Osteocyte (in vitro differentiated cells): Measurements from ENCODE around the gene FCHO1. TPM values are rescaled to one million over a fixed set of nuclear protein-coding genes. Genes with fewer than 3 reads are reported as not detected.

Experiments used
- DNase-seq: peaks from one replicate; pipeline ENCODE4 v3.0.0; 2021; ENCODE audit warnings: mixed read lengths; ENCODE audit not compliant: unreplicated experiment; ENCODE audit errors: extremely low spot score
- H3K27ac Mint-ChIP-seq: one replicate; pipeline ENCODE4 v1.8.0; 2021; ENCODE audit warnings: mild to moderate bottlenecking, mixed read lengths; ENCODE audit not compliant: unreplicated experiment
- H3K27me3 Mint-ChIP-seq: one replicate; pipeline ENCODE4 v1.8.0; 2021; ENCODE audit warnings: mixed read lengths; ENCODE audit not compliant: unreplicated experiment
- H3K36me3 Mint-ChIP-seq: one replicate; pipeline ENCODE4 v1.8.0; 2021; ENCODE audit warnings: mixed read lengths; ENCODE audit not compliant: unreplicated experiment
- H3K4me1 Mint-ChIP-seq: one replicate; pipeline ENCODE4 v1.8.0; 2021; ENCODE audit warnings: mixed read lengths; ENCODE audit not compliant: unreplicated experiment
- H3K4me3 Mint-ChIP-seq: one replicate; pipeline ENCODE4 v1.8.0; 2021; ENCODE audit warnings: mild to moderate bottlenecking, moderate library complexity, mixed read lengths; ENCODE audit not compliant: unreplicated experiment
- H3K9me3 Mint-ChIP-seq: one replicate; pipeline ENCODE4 v1.8.0; 2021; ENCODE audit warnings: mixed read lengths; ENCODE audit not compliant: unreplicated experiment
- CTCF ChIP-seq: fragments of 200-600 bp; sonication (generic); IDR thresholded peaks from 2 replicates; pipeline ENCODE4 v1.5.0; 2021; ENCODE audit warnings: antibody characterized with exemption, mild to moderate bottlenecking, moderate library complexity
- total RNA-seq: library from RNA; stranded (reverse); gene quantifications from 2 replicates; pipeline ENCODE4 v1.2.1, GENCODE V29; 2021

The FCHO1 gene
- total RNA-seq, 1 donor from 2014 or later, result 0.56 TPM

DNA sequence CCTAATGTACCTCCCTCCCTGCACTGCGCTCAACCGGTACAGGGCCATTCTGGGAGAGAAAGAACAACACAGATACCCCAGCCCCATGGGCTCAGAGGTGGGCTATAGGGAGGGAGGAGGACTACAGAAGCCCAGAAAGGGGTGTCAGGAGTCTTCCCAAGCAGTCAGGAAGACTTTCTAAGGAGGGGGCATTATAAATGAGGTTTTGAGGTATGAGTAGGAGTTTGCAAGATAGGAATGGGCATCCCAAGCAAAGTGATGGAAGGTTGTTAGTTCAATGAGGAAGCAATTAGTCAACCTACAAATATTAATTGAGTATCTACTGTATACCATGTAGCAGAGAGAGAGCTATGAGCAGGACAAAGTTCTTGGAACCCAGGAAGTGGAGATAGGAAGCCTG lies 37.4 kb downstream of the FCHO1 start:
- TF ChIP-seq CTCF, result no peak
- no peak for DNase-seq
- Mint-ChIP-seq H3K4me1 (peaks cover 4% of the 10 kb centered on the region), H3K36me3 (no peaks in the 10 kb centered on the region), H3K27ac (no peak overlapping the region), H3K4me3 (no peak overlapping the region), H3K9me3 (no peaks in the 10 kb centered on the region), H3K27me3 (peaks cover 3% of the 10 kb centered on the region)

DNA sequence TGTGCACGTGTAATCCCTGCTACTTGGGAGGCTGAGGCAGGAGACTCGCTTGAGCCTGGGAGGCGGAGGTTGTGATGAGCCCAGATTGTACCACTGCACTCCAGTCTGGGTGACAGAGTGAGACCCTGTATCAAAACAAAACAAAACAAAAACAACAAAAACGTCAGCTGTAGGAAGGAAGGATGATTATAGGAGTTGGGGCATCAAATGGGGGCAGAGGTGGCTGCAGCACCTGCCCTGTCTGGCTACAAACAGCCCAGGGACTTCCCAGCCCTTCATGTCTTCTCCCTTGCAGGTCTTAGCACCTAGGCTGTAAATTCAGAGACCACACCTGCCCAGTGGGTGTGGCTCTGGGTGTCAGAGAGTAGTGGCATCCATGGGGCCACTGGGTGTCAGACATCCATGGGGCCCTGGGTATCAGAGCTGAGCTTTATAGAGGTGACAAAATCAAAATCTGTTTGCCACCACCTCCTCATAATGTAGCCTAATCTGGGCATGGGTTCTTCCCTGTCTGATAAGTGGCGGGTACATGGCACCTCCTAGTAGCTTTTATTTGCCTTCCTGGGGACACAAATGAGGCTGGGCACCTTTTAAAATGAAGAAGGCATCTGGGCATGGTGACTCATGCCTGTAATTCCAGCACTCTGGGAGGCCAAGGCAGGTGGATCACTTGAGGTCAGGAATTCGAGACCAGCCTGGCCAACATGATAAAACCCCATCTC lies 38.9 kb downstream of the FCHO1 start:
- no peak for DNase-seq
- H3K9me3 Mint-ChIP-seq, result no peaks in the 10 kb centered on the region
- H3K36me3 Mint-ChIP-seq, result no peaks in the 10 kb centered on the region
- no peak for TF ChIP-seq CTCF
- peaks cover 9% of the 10 kb centered on the region for H3K4me1 Mint-ChIP-seq
- H3K4me3 Mint-ChIP-seq, result no peak overlapping the region
- no peak overlapping the region for H3K27ac Mint-ChIP-seq
- peaks cover 15% of the 10 kb centered on the region for H3K27me3 Mint-ChIP-seq

DNA sequence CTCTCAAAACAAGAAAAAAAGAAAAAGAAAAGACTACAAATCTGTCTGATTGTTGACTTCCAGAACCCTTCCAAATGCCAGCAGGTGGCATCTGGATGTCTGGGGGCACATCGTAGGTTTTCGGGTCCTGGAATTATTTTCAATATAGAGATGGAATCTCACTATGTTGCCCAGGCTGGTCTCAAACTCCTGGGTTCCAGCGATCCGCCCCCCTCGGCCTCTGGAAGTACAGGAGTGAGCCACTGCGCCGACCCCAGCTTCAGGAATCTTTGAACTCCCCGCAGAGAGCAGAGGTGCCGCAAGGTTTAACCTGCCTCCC lies 43.1 kb downstream of the FCHO1 start:
- Mint-ChIP-seq H3K36me3 (no peaks in the 10 kb centered on the region), H3K27me3 (peaks cover 18% of the 10 kb centered on the region), H3K9me3 (no peaks in the 10 kb centered on the region), H3K4me1 (peaks cover 13% of the 10 kb centered on the region), H3K27ac (no peak overlapping the region), H3K4me3 (no peak overlapping the region)
- TF ChIP-seq CTCF, result no peak
- DNase-seq, result no peak

DNA sequence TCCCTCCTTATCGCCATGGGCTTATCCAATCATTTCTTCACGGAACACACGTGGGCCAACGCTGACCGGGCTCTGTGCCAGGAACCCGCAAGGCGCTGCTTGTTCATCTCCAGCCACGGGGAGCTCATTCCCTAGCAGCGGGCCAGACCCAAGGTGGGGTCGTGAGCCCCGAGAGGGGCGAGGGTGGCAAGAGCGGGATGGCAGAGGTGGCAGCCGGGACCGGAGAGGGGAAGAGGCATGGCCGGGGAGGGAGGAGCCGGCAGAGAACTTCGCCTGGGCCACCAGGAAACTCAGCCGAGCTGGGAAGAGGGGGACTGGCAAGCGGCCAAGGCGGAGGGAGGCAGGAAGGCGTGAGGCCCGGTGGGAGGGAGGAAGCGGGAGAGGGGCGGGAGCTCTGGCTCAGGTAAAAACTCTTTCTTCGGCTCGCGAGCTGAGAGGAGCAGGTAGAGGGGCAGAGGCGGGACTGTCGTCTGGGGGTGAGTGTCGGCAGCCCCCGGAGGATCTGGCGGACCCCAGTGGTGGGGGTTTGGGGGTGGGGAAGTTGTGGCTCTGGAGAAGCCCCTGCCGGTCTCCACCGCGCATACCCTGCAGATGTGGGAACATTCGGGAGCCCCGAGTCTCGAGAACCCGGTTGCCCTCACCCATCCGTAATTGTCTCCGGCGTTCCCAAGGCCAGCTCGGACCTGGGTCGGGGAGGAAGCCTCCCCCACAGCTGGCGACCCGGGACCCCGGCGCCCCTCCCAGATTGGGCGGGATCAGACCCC lies 43.6 kb downstream of the FCHO1 start, which contains the start of gene B3GNT3:
B3GNT3 (plus strand) TSS at position 408 of the 764 bp plus-strand sequence. CDS start 12,670 bp downstream, outside the sequence.
- peaks cover 18% of the 10 kb centered on the region for H3K27me3 Mint-ChIP-seq
- H3K4me1 Mint-ChIP-seq, result peaks cover 13% of the 10 kb centered on the region
- H3K27ac Mint-ChIP-seq, result no peak within 1 kb of the TSS
- no peak for TF ChIP-seq CTCF
- H3K9me3 Mint-ChIP-seq, result no peaks in the 10 kb centered on the region
- H3K4me3 Mint-ChIP-seq, result no peak within 1 kb of the TSS
- no peaks in the 10 kb centered on the region for H3K36me3 Mint-ChIP-seq
- no peak for DNase-seq

DNA sequence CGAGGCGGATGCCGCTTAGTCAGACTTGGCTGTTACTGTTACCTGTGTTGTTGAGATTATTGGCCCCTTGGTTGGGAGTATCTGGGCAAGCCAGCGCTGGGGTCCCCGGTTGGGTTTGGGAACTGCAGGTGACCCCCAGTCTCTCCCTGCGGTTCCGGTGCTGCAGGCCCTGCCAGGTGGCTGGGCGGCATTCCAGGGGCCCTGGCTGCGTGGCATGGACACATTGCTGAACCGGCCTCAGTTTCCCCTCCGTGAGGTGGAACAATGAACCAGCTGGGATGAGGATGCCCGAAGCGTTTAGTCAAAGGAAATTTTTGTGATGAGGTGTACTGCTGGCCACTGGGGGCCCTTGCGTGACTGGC lies 44.2 kb downstream of the FCHO1 start:
- no peak for DNase-seq
- TF ChIP-seq CTCF, result no peak

More for the DNA sequence above, 44.2 kb downstream of the FCHO1 start:
- Mint-ChIP-seq H3K27ac (no peak overlapping the region), H3K9me3 (no peaks in the 10 kb centered on the region), H3K27me3 (peaks cover 18% of the 10 kb centered on the region), H3K4me1 (peaks cover 13% of the 10 kb centered on the region), H3K36me3 (no peaks in the 10 kb centered on the region), H3K4me3 (no peak overlapping the region)
